Keratinocyte (primary cell): Measurements from ENCODE around the gene SKIDA1. TPM values are rescaled to one million over a fixed set of nuclear protein-coding genes. Genes with fewer than 3 reads are reported as not detected.

Experiments
- DNase-seq: peaks from one replicate; pipeline ENCODE4 v3.0.0-alpha.2; 2011; ENCODE audit warnings: low read depth, missing footprints, low spot score
- FAIRE-seq: peaks from 2 replicates; lab custom pipeline; 2011; peaks lifted over from hg19 to GRCh38; lab: Jason Lieb, UNC
- H2AFZ ChIP-seq: 2 replicates; pipeline ENCODE4 v1.6.0; 2012; ENCODE audit warnings: low read length, control low read depth, inconsistent platforms; ENCODE audit not compliant: control insufficient read depth
- H3K27ac ChIP-seq: 2 replicates; pipeline ENCODE4 v1.5.1; 2011; ENCODE audit warnings: low read length; ENCODE audit not compliant: control insufficient read depth, insufficient read depth
- H3K27me3 ChIP-seq: 3 replicates; pipeline ENCODE4 v1.6.0; 2011; ENCODE audit warnings: low read length; ENCODE audit not compliant: control insufficient read depth, insufficient read depth; ENCODE audit errors: extremely low read depth
- H3K36me3 ChIP-seq, 2 experiments: 2 replicates in 1 of 2; 3 replicates in 1 of 2; pipeline ENCODE4 v1.5.1; 2011; ENCODE audit warnings: low read length in 2 of 2, mild to moderate bottlenecking in 1 of 2; ENCODE audit not compliant: control insufficient read depth in 2 of 2, insufficient read depth in 2 of 2; ENCODE audit errors: extremely low read depth in 1 of 2
- H3K4me1 ChIP-seq: 3 replicates; pipeline ENCODE4 v1.5.1; 2011; ENCODE audit warnings: low read length; ENCODE audit not compliant: control insufficient read depth, insufficient read depth; ENCODE audit errors: extremely low read depth
- H3K4me2 ChIP-seq: 3 replicates; pipeline ENCODE4 v1.6.0; 2011; ENCODE audit warnings: low read depth, low read length; ENCODE audit not compliant: control insufficient read depth, insufficient read depth; ENCODE audit errors: extremely low read depth
- H3K4me3 ChIP-seq, 3 experiments: fragments of 200-600 bp in 1 of 3; sonication (generic) in 1 of 3; 2 replicates in 2 of 3; 3 replicates in 1 of 3; pipeline ENCODE4 v1.5.1; 2011 to 2016; ENCODE audit warnings: low read length in 3 of 3, mild to moderate bottlenecking in 3 of 3, control low read depth in 2 of 3, inconsistent platforms in 1 of 3, low read depth in 1 of 3, mixed read lengths in 1 of 3, mixed run types in 1 of 3, moderate library complexity in 1 of 3; ENCODE audit not compliant: control insufficient read depth in 2 of 3, insufficient read depth in 2 of 3; ENCODE audit errors: extremely low read depth in 1 of 3
- H3K79me2 ChIP-seq: 2 replicates; pipeline ENCODE4 v1.6.0; 2012; ENCODE audit warnings: low read length; ENCODE audit not compliant: control insufficient read depth, insufficient read depth
- H3K9ac ChIP-seq: 3 replicates; pipeline ENCODE4 v1.6.0; 2011; ENCODE audit warnings: low read length; ENCODE audit not compliant: control insufficient read depth, insufficient read depth; ENCODE audit errors: extremely low read depth
- H3K9me1 ChIP-seq: 3 replicates; pipeline ENCODE4 v1.6.0; 2011; ENCODE audit warnings: low read length; ENCODE audit not compliant: control insufficient read depth, insufficient read depth; ENCODE audit errors: extremely low read depth
- H3K9me3 ChIP-seq: 2 replicates; pipeline ENCODE4 v1.5.1; 2012; ENCODE audit warnings: low read depth, low read length; ENCODE audit not compliant: control insufficient read depth
- H4K20me1 ChIP-seq: 3 replicates; pipeline ENCODE4 v1.6.0; 2011; ENCODE audit warnings: low read length; ENCODE audit not compliant: control insufficient read depth, insufficient read depth; ENCODE audit errors: extremely low read depth
- CTCF ChIP-seq, 3 experiments: IDR thresholded peaks in 1 of 3; conservative IDR thresholded peaks in 1 of 3; optimal IDR thresholded peaks in 1 of 3; 2 replicates in 2 of 3; 3 replicates in 1 of 3; pipeline versions ENCODE3 to v1.5.1; 2011; ENCODE audit warnings: low read length in 3 of 3, mild to moderate bottlenecking in 3 of 3, moderate library complexity in 2 of 3, control low read depth in 1 of 3, inconsistent platforms in 1 of 3; ENCODE audit not compliant: insufficient read depth in 2 of 3; ENCODE audit errors: extremely low read depth in 1 of 3
- EZH2 ChIP-seq: IDR thresholded peaks from one replicate; pipeline ENCODE4 v1.6.1; 2012; ENCODE audit warnings: inconsistent platforms, mild to moderate bottlenecking, low read length, moderate library complexity
- dilution Hi-C: fragments of 300-500 bp; cut with MboI; formaldehyde crosslinking; loops from one replicate; pipeline ENCODE4 v1.7.0; 2020; ENCODE audit warnings: low sequenced_read_pairs; ENCODE audit not compliant: extremely low pct_ligation_motif_present
- polyA plus RNA-seq, 5 experiments: library from polyadenylated mRNA; depleted of rRNA in 3 of 5; stranded (reverse) in 3 of 5; stranded (forward) in 1 of 5; unstranded in 1 of 5; fragments of >200 nt; gene quantifications; 1 replicate in 1 of 5; 2 replicates in 3 of 5; 3 replicates in 1 of 5; pipeline versions ENCODE4 v1.2.1 to v1.2.3, GENCODE V29; 2011 to 2012; ENCODE audit warnings: missing spikeins in 2 of 5, low read depth in 1 of 5, low replicate concordance in 1 of 5

SKIDA1 gene
- polyA plus RNA-seq, 1 donor (not counting 4 experiments of a cell fraction or from before 2014, with no cell fraction given) = 0.13 TPM

GRCh38 chr10:21534280-21534586 is 8.8 kb upstream of the SKIDA1 start:
- H3K36me3 ChIP-seq = peaks cover 0 to 1% of the 10 kb centered on the region in 2 experiments
- H3K9me3 ChIP-seq = no peaks in the 10 kb centered on the region
- no peaks in the 10 kb centered on the region for H3K27me3 ChIP-seq
- DNase-seq (no peak), FAIRE-seq (no peak)
- H3K4me3 ChIP-seq = peak overlapping the region; percentile 38 to 71 (median 64)
- dilution Hi-C loops = no loop called here
- H4K20me1 ChIP-seq = peaks cover 2% of the 10 kb centered on the region
- TF ChIP-seq CTCF (optimal IDR thresholded peaks at IDR 0.05 in 1 of 3, IDR thresholded peaks at IDR 0.05 in 1 of 3, conservative IDR thresholded peaks at IDR 0.05 in 1 of 3; ENCODE audit: extremely low read depth in 1 of 3, insufficient read depth in 2 of 3, low read length in 3 of 3) (no peak), EZH2 (no peak)
- no peak overlapping the region for H2AFZ ChIP-seq
- H3K9ac ChIP-seq = peak overlapping the region; percentile 96
- H3K79me2 ChIP-seq = peaks cover 32% of the 10 kb centered on the region
- H3K4me1 ChIP-seq = peaks cover 25% of the 10 kb centered on the region
- peak overlapping the region; percentile 60 for H3K27ac ChIP-seq
- H3K4me2 ChIP-seq = no peak overlapping the region
- no peaks in the 10 kb centered on the region for H3K9me1 ChIP-seq

- peaks cover 32% of the 10 kb centered on the region for H3K79me2 ChIP-seq
- peaks cover 25% of the 10 kb centered on the region for H3K4me1 ChIP-seq
- TF ChIP-seq EZH2 (no peak), CTCF (optimal IDR thresholded peaks at IDR 0.05 in 1 of 3, IDR thresholded peaks at IDR 0.05 in 1 of 3, conservative IDR thresholded peaks at IDR 0.05 in 1 of 3; ENCODE audit: extremely low read depth in 1 of 3, insufficient read depth in 2 of 3, low read length in 3 of 3) (peak; percentile 4 to 45 (median 35))
- peak within 1 kb of the TSS; percentile 85 for H3K27ac ChIP-seq
- H4K20me1 ChIP-seq = peaks cover 2% of the 10 kb centered on the region
- H3K4me3 ChIP-seq = peak within 1 kb of the TSS; percentile 64 to 74 (median 71)
- H3K9ac ChIP-seq = peak within 1 kb of the TSS; percentile 96
- peaks cover 0 to 1% of the 10 kb centered on the region in 2 experiments for H3K36me3 ChIP-seq
- dilution Hi-C loops = no loop called here
- DNase-seq (no peak), FAIRE-seq (no peak)
- H3K4me2 ChIP-seq = peak within 1 kb of the TSS; percentile 98
- no peaks in the 10 kb centered on the region for H3K9me3 ChIP-seq
- peak within 1 kb of the TSS; percentile 67 for H2AFZ ChIP-seq
- no peaks in the 10 kb centered on the region for H3K9me1 ChIP-seq
- H3K27me3 ChIP-seq = no peaks in the 10 kb centered on the region
Observed at GRCh38 chr10:21533467-21534279, 8.2 kb upstream of the SKIDA1 start, which contains the start of gene MLLT10. MLLT10 (plus strand) TSS chr10:21534232; CDS start chr10:21534645, 413 bp downstream.
